ENCODE data around the gene IQCF2. TPM values are rescaled to one million over a fixed set of nuclear protein-coding genes. Genes with fewer than 3 reads are reported as not detected.
"Not testable (repeated sequence)": the region's sequence is repeated elsewhere in the genome, so short reads cannot be mapped to it uniquely, and the experiment has no call there.

IQCF2 gene
- not detected in 2 replicates for total RNA-seq

DNA sequence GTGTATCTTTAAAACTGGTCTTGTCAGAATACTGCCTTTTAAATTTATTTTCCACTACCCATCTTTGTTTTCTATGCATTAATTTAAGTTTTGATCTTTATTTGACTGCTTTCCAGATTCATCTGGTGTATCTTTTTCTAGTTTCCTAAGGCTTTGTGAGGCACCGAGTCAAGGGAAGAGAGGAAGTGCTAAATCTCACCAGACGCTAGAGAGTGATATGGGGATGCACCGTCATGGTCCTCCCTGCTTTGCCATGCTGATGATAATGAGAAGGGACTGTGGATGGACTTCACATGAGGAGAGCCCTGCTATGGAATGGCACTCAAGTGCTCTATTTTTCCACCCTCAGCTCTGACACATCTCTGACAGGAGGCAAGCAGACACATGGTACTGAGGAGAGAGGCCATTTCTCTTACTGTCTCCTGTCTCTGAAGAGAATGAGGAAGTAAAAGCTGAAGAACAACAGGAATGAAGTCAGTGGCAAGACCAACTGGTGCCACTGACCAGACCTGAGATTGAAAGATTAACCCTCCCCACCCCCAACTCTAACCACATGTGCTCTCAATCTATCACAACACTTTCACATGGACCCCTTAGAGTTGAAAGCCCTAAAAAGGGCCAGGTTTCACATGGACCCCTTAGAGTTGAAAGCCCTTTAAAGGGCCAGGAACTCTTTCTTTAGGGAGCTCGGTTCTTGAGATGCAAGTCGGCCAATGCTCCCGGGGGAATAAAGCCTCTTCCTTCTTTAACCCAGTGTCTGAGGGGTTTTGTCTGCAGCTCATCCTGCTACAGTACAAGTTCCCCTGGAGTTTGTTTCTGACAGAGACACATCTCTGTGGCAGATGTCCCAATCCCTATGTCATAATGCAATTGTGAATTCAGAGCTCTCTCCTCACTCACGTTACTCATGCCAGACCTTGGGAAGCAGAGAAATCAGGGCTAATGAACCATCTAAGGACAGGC is at the start of gene IQCF2:
TSS of gene IQCF2 (plus strand) at position 913 of the 963 bp plus-strand sequence. CDS start 52 bp downstream, outside the sequence.
- intact Hi-C loops (cut with micrococcal nuclease) = no loop called here

GRCh38 chr3:51813539-51813938 is 47.9 kb upstream of the IQCF2 start:
- intact Hi-C loops (cut with micrococcal nuclease) = no loop called here

GRCh38 chr3:51814034-51814433 is 47.4 kb upstream of the IQCF2 start:
- intact Hi-C loops (cut with micrococcal nuclease) = no loop called here

DNA sequence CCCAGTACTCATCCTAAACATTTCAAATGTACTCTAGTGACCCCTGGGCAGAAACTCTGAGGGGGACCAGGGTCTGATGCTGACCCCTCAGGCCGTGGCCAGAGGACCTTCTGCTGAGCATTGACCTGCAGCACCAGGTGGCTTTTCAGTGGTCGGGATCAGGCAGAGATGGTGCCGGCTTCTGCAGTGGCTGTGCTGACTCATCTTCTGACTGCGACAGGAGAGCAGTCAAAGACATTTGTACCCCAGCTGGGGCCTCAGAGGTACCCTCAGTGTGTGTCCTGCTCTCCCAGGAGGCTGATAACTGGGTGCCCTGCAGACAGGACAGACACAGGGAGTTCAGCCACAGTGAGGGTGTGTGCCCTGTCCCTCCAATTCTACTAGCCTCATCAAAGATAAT is 45.8 kb upstream of the IQCF2 start:
- intact Hi-C loops (cut with micrococcal nuclease) = no loop called here

GRCh38 chr3:51816723-51817122 is 44.7 kb upstream of the IQCF2 start:
- intact Hi-C loops (cut with micrococcal nuclease) = no loop called here

GRCh38 chr3:51817375-51817774 is 44.0 kb upstream of the IQCF2 start:
- intact Hi-C loops (cut with micrococcal nuclease) = no loop called here

- intact Hi-C loops (cut with micrococcal nuclease) = no loop called here
Observed at GRCh38 chr3:51819151-51819550, 42.3 kb upstream of the IQCF2 start.

GRCh38 chr3:51819709-51820406 is 41.6 kb upstream of the IQCF2 start:
- intact Hi-C loops (cut with micrococcal nuclease) = no loop called here

DNA sequence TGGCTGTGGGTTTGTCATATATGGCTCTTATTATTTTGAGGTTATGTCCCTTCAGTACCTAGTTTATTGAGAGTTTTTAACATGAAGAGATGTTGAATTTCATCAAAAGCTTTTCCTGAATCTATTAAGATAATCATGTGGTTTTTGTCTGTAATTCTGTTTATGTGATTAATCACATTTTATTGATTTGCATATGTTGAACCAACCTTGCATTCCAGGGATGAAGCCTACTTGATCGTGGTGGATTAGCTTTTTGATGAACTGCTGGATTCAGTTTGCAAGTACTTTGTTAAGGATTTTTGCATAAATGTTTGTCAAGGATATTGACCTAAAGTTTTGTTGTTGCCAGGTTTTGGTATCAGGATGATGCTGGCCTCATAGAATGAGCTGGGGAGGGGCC is 33.1 kb upstream of the IQCF2 start:
- intact Hi-C loops (cut with micrococcal nuclease) = no loop called here

DNA sequence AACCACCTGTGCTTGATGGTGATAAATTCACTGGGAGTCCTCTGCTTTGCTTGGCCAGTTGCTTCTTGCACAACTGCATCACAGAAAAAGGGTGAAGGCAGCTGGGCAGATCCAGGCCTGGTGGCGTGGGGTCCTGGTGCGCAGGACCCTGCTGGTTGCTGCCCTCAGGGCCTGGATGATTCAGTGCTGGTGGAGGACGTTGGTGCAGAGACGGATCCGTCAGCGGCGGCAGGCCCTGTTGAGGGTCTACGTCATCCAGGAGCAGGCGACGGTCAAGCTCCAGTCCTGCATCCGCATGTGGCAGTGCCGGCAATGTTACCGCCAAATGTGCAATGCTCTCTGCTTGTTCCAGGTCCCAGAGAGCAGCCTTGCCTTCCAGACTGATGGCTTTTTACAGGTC is 31.1 kb upstream of the IQCF2 start:
- intact Hi-C loops (cut with micrococcal nuclease) = no loop called here

- intact Hi-C loops (cut with micrococcal nuclease) = no loop called here
Observed at GRCh38 chr3:51830836-51831385, 30.5 kb upstream of the IQCF2 start.

DNA sequence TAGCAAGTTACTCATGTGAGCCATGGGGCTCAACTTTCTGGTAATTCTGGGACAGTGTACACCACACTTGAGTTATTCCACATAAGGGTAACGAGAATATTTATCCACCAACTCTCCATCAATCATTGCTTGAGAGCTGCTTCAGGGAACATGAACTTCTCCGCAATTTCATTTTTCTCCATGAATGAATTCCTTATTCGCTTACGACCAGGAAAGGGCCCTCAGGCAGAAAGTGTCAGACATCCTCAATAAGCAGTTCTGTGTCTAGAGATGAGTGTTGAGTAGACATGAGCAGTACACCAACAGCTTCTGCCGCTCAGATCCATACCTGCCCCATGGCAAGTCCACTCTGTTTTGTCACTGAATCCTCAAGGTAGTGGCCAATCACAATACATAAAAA is 24.8 kb upstream of the IQCF2 start:
- intact Hi-C loops (cut with micrococcal nuclease) = no loop called here

DNA sequence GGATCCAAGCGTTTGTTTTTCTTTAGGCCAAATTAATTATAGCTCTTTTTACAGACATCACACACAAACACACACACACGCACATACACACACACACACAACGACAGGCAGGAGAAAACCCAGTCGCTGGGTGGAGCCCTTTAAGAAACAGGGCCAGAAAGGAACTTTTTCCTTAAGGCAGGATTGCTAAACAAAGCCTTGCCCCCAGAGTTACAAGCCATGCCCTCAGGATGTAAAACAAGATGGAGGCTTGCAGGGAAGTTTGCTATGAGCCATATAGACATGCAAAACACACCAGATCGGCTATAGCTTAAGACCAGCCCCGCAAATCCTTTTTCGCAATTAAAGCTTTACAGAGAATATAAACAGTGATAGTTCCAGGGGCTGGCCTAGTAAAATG is 16.3 kb upstream of the IQCF2 start:
- intact Hi-C loops (cut with micrococcal nuclease) = no loop called here

DNA sequence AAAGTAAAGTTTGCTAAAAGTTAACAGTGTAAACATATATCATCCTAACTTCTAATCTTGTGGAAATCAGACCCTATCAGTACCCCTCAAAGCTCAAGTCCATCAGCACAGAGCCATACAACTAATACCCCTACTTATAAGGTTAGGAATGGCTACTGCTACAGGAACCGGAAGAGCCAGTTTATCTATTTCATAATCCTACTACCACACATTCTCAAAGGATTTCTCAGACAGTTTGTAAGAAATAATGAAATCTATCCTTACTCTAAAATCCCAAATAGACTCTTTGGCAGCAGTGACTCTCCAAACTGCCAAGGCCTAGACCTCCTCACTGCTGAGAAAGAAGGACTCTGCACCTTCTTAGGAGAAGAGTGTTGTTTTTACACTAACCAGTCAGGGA is 6.0 kb upstream of the IQCF2 start:
- intact Hi-C loops (cut with micrococcal nuclease) = not testable (repeated sequence)

DNA sequence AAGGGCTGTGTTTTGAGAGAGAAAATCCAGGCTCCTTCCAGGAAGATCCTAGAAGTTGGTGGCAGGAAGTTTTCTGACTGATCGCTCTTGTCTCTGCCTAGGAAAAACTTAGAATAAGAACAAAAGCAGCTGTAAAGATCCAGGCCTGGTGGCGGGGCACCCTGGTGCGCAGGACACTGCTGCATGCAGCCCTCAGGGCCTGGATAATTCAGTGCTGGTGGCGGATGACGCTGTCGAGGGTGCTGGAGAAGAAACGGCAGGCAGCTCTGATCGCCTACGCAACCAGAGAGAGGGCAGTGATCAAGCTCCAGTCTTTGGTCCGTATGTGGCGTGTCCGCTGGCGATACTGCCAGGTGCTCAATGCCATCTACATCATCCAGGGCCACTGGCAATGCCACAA is 1.5 kb downstream of the IQCF2 start:
- intact Hi-C loops (cut with micrococcal nuclease) = no loop called here

DNA sequence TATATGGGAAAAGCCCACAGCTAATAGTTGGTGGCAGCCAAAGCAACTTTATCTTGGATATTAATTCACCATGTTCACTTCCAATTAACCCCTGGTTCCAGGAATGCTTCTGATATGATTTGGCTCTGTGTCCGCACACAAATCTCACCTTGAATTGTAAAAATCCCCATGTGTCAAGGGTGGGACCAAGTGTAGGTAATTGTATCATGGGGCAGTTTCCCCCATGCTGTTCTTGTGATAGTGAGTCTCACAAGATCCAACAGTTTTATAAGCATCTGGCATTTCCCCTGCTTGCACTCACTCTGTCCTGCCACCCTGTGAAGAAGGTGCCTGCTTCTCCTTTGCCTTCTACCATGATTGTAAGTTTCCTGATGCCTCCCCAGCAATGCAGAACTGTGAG is 7.5 kb downstream of the IQCF2 start:
- intact Hi-C loops (cut with micrococcal nuclease) = not testable (repeated sequence)

DNA sequence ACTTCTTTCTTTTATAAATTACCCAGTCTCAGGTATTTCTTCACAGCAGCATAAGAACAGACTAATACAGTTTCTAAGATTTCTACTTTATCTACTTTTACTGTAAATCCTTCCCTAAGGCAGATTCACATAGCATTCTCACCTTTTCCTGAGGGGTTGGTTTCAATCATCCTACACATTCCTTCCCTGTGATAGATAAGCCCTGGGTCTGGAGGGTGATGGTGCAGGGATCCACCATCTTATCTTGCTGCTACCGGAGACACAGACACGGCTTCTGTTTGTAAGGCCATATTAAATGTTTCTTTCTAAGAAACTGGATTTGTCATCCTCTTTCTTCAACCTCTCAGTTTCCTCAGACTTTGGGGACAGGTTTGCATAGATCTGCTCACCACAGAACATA is 7.9 kb downstream of the IQCF2 start:
- intact Hi-C loops (cut with micrococcal nuclease) = no loop called here

- intact Hi-C loops (cut with micrococcal nuclease) = no loop called here
Observed at GRCh38 chr3:51873253-51873766, 11.9 kb downstream of the IQCF2 start.

GRCh38 chr3:51873876-51874275 is 12.5 kb downstream of the IQCF2 start:
- intact Hi-C loops (cut with micrococcal nuclease) = no loop called here

GRCh38 chr3:51874411-51874810 is 13.0 kb downstream of the IQCF2 start:
- intact Hi-C loops (cut with micrococcal nuclease) = no loop called here

- intact Hi-C loops (cut with micrococcal nuclease) = no loop called here
Observed at GRCh38 chr3:51874889-51875288, 13.5 kb downstream of the IQCF2 start.

DNA sequence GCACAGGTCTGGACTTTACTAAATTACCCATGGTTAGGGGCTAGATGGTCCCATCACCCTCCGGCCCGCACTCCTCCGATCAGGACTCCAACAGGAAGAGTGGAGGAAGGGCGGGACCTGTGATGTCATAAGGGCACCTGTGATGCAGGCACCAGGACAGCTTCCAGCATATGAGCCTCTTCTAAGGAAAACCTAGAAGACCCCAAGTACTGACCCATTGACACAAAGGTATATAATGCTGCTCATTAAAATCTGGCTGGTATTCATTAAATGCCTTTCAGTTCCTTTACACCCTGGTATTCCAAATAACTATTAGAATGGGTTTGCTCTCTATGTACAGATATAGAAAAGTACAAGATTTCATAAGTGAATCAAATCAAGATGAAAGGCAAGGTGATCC is 14.1 kb downstream of the IQCF2 start, which contains the start of gene IQCF5:
TSS of gene IQCF5 (minus strand) at position 101 of the 400 bp plus-strand sequence. CDS start at position 31, 70 bp downstream.
- intact Hi-C loops (cut with micrococcal nuclease) = no loop called here
